ENCODE results near the gene GPR27.

GPR27 gene

DNA sequence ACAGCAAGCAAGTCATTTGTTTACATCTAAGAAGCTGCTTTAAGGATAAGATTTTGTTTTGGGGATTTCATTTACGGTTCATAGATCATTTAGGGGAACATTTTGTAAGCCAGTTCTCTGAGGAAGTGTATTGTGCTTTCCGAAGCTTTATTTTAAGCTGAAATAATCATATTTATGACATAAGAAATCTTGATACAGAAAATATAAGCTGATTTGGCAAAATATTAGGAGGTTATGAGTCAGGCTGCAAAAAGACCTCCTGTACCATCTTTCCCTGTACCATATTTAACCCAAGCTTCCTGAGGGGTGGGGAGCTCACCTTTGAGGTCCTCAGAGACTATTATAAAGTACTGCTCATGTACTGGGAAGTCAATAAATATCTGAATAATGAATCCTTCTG is 20.3 kb upstream of the GPR27 start:
- DNase-seq: no peak

- no peak for DNase-seq
Observed at GRCh38 chr3:71734881-71735280, 18.8 kb upstream of the GPR27 start.

DNA sequence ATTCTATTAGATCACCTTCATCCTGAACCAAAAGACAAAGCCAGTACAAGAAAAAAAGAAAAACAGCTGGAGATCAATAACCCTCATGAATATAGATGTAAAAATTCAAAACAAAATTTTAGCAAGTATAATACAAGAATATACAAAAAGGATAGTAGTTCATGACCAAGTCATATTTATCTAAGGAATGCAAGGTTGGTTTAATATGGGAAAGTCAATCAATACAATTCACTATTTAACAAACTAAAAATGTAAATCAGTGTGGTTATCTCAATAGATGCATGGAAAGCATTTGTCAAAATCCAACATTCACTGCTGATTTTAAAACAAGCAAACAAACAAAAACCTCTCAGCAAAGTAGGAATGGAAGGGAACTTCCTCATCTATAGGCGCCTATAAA is 11.0 kb upstream of the GPR27 start:
- DNase-seq: no peak

DNA sequence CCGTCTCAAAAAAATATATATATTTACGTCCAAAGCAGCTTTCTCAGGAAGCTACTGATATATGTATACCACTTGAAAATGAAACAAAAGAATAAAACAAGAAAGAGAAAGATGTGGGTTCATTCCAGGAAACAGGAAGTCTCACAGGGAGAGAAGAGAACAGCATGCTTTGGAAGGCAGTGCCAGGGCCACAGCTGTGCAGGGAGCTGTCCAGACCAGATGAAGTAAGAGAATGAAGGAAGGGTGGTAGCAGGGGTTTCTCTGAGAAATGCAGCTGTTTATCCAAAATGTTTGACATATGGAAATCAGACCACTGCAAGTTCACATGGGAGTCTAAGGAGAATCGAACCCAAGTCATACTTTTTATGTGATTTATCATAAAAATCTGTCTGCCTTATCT is 8.9 kb upstream of the GPR27 start:
- DNase-seq: no peak

- no peak for DNase-seq
Observed at GRCh38 chr3:71751602-71752001, 2.1 kb upstream of the GPR27 start.

- no peak for DNase-seq
Observed at GRCh38 chr3:71752831-71753700, 589 bp upstream of the GPR27 start.

DNA sequence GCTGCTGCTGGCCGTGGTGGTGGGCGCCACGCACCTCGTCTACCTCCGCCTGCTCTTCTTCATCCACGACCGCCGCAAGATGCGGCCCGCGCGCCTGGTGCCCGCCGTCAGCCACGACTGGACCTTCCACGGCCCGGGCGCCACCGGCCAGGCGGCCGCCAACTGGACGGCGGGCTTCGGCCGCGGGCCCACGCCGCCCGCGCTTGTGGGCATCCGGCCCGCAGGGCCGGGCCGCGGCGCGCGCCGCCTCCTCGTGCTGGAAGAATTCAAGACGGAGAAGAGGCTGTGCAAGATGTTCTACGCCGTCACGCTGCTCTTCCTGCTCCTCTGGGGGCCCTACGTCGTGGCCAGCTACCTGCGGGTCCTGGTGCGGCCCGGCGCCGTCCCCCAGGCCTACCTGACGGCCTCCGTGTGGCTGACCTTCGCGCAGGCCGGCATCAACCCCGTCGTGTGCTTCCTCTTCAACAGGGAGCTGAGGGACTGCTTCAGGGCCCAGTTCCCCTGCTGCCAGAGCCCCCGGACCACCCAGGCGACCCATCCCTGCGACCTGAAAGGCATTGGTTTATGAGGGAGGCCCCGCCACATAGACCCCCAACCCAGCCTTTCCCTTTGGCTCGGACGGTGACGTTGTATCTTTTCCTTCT is 1.1 kb downstream of the GPR27 start:
- DNase-seq: no peak

DNA sequence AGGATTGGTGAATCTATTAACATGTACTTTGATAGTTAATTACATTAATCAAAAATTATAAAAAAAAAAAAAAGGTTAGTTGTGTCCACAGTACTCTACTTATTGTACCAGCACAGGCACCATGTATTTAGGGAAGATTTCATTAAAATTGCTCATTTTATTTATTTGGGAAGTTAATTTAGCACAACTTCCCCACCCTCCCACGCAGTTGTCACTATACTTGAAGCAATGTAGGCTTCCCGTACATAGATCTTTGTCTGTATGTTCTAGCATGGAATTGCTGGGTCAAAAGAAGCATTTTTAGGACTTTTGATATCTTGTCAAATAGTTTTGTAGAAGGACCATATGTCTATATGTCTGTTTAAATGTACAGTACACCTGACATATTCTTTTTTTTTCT is 4.4 kb downstream of the GPR27 start:
- DNase-seq: no peak

- DNase-seq: no peak
Observed at GRCh38 chr3:71759401-71759800, 5.7 kb downstream of the GPR27 start.

GRCh38 chr3:71760140-71760539 is 6.5 kb downstream of the GPR27 start:
- DNase-seq: no peak

- DNase-seq: no peak
Observed at GRCh38 chr3:71763426-71763825, 9.8 kb downstream of the GPR27 start.

GRCh38 chr3:71771126-71771525 is 17.5 kb downstream of the GPR27 start:
- no peak for DNase-seq

- DNase-seq: no peak
Observed at GRCh38 chr3:71771884-71772283, 18.2 kb downstream of the GPR27 start.

GRCh38 chr3:71776538-71776937 is 22.9 kb downstream of the GPR27 start:
- DNase-seq: no peak

DNA sequence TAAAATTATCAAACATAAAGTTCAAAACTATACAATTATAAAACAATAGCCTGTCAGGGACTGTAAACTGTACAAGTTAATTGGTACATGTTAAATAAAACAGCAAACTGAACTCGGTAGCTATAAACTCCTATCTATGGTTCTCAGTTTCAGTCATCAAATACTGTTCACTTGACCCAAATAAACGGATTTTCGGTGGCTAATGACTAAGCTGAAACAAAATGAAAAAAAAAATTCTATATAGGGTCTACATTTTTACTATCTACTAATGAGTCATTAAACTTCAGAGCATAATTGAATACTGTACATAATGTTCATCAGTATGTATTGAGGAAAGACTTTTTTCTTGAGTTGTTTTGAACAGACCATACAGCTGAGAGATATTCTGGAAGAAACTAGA is 24.7 kb downstream of the GPR27 start:
- no peak for DNase-seq

GRCh38 chr3:71779674-71780377 is 26.2 kb downstream of the GPR27 start:
- DNase-seq: no peak

- DNase-seq: no peak
Observed at GRCh38 chr3:71780430-71780829, 26.8 kb downstream of the GPR27 start.

DNA sequence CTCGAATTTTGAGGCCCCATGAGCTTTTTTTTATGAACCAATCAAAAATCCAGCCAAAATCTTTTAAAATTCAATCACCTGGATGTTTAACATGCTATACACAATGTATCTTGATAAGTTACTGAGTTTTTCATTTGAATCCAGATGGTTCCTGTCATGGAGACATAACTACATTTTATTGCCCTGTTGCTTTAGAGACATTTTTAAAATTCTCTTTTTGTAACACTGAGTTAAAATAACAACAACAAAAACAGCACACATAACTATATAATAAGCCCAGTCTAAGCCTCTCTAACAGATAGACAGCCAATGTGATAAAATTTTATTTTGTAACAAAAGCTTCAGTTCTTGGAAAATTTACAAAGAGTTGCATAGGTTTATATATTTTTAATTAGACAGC is 29.5 kb downstream of the GPR27 start:
- no peak for DNase-seq

- no peak for DNase-seq
Observed at GRCh38 chr3:71784201-71784913, 30.7 kb downstream of the GPR27 start.

- DNase-seq: peak; percentile 11 to 17
Observed at GRCh38 chr3:71784914-71785531, 31.4 kb downstream of the GPR27 start, which contains the start of gene PROK2. TSS of gene PROK2 (minus strand) at chr3:71785148. CDS start at chr3:71785052, 96 bp downstream.

GRCh38 chr3:71785532-71786216 is 32.0 kb downstream of the GPR27 start:
- no peak for DNase-seq

GRCh38 chr3:71786217-71786549 is 32.5 kb downstream of the GPR27 start:
- no peak for DNase-seq

Measured in activated CD4-positive, alpha-beta T cell treated with anti-CD3 and anti-CD28 coated beads, Interleukin-2, amount 50 U/mL, for 4 hours (primary cell).